ENCODE data around the gene ARHGEF1. TPM values are rescaled to one million over a fixed set of nuclear protein-coding genes. Genes with fewer than 3 reads are reported as not detected.

The ARHGEF1 gene
- total RNA-seq, 1 donor from 2014 or later, result 25.0 TPM

DNA sequence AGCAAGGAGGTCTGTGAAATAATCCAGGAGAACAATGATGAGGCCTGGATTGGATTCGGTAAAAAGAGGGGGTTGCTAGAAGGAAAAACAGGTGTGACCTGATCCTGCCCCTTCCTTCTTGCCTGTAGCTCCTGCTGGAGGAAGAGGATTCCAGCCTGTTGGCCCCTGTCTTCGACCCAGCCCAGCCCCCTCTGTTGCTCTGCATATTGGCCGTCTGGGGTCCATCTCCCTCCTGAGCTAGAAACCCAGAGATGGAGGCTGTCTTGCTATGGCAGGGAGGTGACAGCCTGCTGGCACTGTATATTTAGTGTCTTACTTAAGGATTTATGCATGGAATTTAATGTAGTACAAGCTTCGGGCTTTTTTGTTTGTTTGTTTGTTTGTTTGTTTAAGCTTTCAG, 31.5 kb upstream of the ARHGEF1 start:
- Histone ChIP-seq H3K36me3 (ENCODE audit: control insufficient read depth, insufficient read depth, low read length) (no peaks in the 10 kb centered on the region), H3K4me3 (ENCODE audit: low read depth, low read length) (no peak overlapping the region), H3K27me3 (ENCODE audit: control insufficient read depth, insufficient read depth, low read length) (peaks cover 4% of the 10 kb centered on the region)
- FAIRE-seq (no peak), DNase-seq (ENCODE audit: low read depth) (no peak)
- TF ChIP-seq, protein P1, sequence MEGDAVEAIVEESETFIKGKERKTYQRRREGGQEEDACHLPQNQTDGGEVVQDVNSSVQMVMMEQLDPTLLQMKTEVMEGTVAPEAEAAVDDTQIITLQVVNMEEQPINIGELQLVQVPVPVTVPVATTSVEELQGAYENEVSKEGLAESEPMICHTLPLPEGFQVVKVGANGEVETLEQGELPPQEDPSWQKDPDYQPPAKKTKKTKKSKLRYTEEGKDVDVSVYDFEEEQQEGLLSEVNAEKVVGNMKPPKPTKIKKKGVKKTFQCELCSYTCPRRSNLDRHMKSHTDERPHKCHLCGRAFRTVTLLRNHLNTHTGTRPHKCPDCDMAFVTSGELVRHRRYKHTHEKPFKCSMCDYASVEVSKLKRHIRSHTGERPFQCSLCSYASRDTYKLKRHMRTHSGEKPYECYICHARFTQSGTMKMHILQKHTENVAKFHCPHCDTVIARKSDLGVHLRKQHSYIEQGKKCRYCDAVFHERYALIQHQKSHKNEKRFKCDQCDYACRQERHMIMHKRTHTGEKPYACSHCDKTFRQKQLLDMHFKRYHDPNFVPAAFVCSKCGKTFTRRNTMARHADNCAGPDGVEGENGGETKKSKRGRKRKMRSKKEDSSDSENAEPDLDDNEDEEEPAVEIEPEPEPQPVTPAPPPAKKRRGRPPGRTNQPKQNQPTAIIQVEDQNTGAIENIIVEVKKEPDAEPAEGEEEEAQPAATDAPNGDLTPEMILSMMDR (IDR thresholded peaks at IDR 0.05; ENCODE audit: insufficient read depth, low read length, severe bottlenecking), result no peak

DNA sequence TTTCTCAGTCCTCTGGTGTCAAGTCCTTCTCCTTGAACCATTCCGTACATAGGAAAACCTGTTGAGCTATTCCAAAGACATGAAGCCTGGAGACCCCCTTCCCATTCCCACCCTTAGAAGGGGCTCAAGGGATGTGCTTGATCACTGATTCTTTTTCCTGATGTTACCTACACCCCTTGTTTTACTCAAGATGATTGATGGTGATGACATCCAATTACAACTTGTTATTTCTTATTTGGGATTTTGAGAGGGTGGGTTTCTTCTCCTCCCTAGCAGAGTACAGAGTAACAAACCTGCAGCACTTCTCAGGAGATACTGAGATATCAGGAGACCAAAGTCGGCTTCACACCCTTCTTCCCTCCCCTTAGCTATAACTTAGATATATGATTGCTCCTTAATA, 29.6 kb upstream of the ARHGEF1 start:
- Histone ChIP-seq H3K36me3 (ENCODE audit: control insufficient read depth, insufficient read depth, low read length) (no peaks in the 10 kb centered on the region), H3K4me3 (ENCODE audit: low read depth, low read length) (no peak overlapping the region), H3K27me3 (ENCODE audit: control insufficient read depth, insufficient read depth, low read length) (peaks cover 4% of the 10 kb centered on the region)
- DNase-seq (ENCODE audit: low read depth), result no peak
- FAIRE-seq, result no peak
- TF ChIP-seq, protein P1 (IDR thresholded peaks at IDR 0.05; ENCODE audit: insufficient read depth, low read length, severe bottlenecking), result no peak

DNA sequence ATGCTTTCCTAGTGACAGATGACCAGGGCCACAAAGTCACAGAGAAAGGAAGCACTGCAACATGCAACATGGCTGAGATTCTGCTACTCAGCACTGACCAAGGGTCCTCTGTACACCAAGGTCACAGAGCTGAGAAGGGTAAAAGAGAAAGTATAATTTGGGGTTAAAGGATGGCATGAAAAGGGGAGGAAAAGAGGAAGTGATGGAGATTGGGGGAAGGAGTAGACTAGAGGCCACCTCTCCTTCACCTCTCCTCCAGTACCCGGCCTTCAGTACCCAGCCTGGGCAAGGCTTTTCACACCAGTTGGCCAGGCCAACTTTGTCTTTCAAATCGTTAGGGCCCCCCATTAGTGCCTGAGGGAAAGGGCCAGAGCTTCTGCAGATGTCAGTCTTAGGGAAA, 29.2 kb upstream of the ARHGEF1 start:
- Histone ChIP-seq H3K27me3 (ENCODE audit: control insufficient read depth, insufficient read depth, low read length) (peaks cover 2% of the 10 kb centered on the region), H3K36me3 (ENCODE audit: control insufficient read depth, insufficient read depth, low read length) (no peaks in the 10 kb centered on the region), H3K4me3 (ENCODE audit: low read depth, low read length) (no peak overlapping the region)
- DNase-seq (ENCODE audit: low read depth) (no peak), FAIRE-seq (no peak)
- TF ChIP-seq, protein P1 (IDR thresholded peaks at IDR 0.05; ENCODE audit: insufficient read depth, low read length, severe bottlenecking), result no peak

DNA sequence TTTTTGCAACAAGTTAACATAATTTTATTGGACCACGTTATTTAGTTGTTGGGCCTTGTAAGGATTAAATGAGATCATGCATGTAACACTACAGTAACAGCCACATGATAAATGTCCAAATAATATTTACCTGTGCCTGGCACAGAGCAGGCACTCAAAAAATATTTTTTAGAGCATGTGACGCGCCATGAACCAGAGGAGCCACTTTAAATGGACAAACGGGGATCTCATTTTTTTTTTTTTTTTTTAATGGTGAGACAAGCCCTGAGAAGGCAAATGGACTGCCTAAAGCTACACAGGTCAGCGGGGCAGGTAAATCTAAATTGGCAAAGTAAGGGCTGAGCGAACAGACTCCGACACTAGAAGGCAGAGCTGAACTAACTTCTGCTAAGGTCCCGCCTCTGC, 23.8 kb upstream of the ARHGEF1 start:
- FAIRE-seq, result no peak
- TF ChIP-seq, protein P1 (IDR thresholded peaks at IDR 0.05; ENCODE audit: insufficient read depth, low read length, severe bottlenecking), result no peak
- DNase-seq (ENCODE audit: low read depth), result no peak

DNA sequence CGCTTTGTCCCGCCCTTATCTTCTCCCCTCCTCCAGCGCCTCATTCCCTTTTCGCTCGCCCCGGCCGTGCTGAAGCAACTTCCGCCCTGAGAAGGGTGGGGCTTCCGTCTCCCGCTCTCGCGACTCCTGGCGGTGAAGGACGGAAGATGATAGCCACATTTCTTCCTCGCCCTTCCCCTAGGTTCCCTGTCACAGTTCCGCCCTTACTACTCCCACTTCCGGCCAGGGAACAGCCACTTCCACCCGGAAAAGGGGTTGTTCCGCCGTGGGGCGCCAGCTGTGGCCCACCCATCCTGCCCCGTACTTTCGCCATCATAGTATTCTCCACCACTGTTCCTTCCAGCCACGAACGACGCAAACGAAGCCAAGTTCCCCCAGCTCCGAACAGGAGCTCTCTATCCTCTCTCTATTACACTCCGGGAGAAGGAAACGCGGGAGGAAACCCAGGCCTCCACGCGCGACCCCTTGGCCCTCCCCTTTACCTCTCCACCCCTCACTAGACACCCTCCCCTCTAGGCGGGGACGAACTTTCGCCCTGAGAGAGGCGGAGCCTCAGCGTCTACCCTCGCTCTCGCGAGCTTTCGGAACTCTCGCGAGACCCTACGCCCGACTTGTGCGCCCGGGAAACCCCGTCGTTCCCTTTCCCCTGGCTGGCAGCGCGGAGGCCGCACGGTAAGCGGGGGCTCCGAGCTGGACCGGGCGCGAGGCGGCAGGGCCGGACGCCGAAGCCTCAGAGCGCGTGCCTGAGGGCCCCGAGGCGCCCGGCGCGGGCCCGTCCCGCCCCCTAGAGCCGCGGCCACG, 23.2 kb upstream of the ARHGEF1 start, which contains the start of gene RPS19:
Gene RPS19 (plus strand): TSS at position 638 of the 801 bp plus-strand sequence. CDS start 520 bp downstream, outside the sequence.
- DNase-seq (ENCODE audit: low read depth) (peak; percentile 95), FAIRE-seq (peak; percentile 13)
- TF ChIP-seq, protein P1 (IDR thresholded peaks at IDR 0.05; ENCODE audit: insufficient read depth, low read length, severe bottlenecking), result peak; percentile 68

More for the DNA sequence above, 23.8 kb upstream of the ARHGEF1 start:
- peaks cover 30% of the 10 kb centered on the region for H3K36me3 ChIP-seq (ENCODE audit: control insufficient read depth, insufficient read depth, low read length)
- no peaks in the 10 kb centered on the region for H3K27me3 ChIP-seq (ENCODE audit: control insufficient read depth, insufficient read depth, low read length)
- H3K4me3 ChIP-seq (ENCODE audit: low read depth, low read length), result no peak overlapping the region

More for the DNA sequence above, 23.2 kb upstream of the ARHGEF1 start, which contains the start of gene RPS19:
- H3K27me3 ChIP-seq (ENCODE audit: control insufficient read depth, insufficient read depth, low read length), result no peaks in the 10 kb centered on the region
- H3K36me3 ChIP-seq (ENCODE audit: control insufficient read depth, insufficient read depth, low read length), result peaks cover 36% of the 10 kb centered on the region
- H3K4me3 ChIP-seq (ENCODE audit: low read depth, low read length), result peak within 1 kb of the TSS; percentile 93
